K562 (cell line): ENCODE data around the gene PUM2. TPM values are rescaled to one million over a fixed set of nuclear protein-coding genes. Genes with fewer than 3 reads are reported as not detected.

ENCODE experiments used
- ATAC-seq: fragments of 200-7000 bp; cut with Tn5 transposase; 3 replicates; pipeline ENCODE4 v1.9.1; 2020; ENCODE audit warnings: moderate library complexity
- BruUV-seq: library from RNA; stranded (reverse); fragments of 400-500 nt; replicated peaks from 2 replicates; lab custom pipeline; 2021; lab: Mats Ljungman, UMichigan
- CTCF ChIA-PET: fragments of 300-600 bp; formaldehyde crosslinking; extraction: SDS; loops from one replicate; lab custom pipeline; 2021; ENCODE audit warnings: low intra/inter-chr PET ratio; lab: Yijun Ruan, JAX
- POLR2A ChIA-PET: fragments of 300-600, 350-650 bp; sonication (Branson Sonifier 250); formaldehyde crosslinking; extraction: SDS; loops from one replicate; lab custom pipeline; 2021; ENCODE audit warnings: antibody characterized with exemption, inconsistent platforms; lab: Yijun Ruan, JAX
- DNase-seq, 4 experiments: peaks; one replicate each; pipeline versions ENCODE4 v3.0.0 to v3.0.0-alpha.2; 2011 to 2018; ENCODE audit warnings: low spot score in 3 of 4, mixed read lengths in 3 of 4; ENCODE audit errors: extremely low read depth in 1 of 4
- FAIRE-seq: peaks from 2 replicates; lab custom pipeline; 2011; peaks lifted over from hg19 to GRCh38; lab: Jason Lieb, UNC
- H2AFZ ChIP-seq: 2 replicates; pipeline ENCODE4 v1.6.0; 2011; ENCODE audit warnings: low read depth, low read length, control low read depth, inconsistent platforms
- H3K27ac ChIP-seq: fragments of 200-600 bp; 3 replicates; pipeline ENCODE4 v1.8.0; 2011; ENCODE audit warnings: low read depth, mild to moderate bottlenecking, control low read depth, inconsistent platforms, low read length, moderate library complexity, mixed read lengths; ENCODE audit errors: extremely low read depth
- H3K27me3 ChIP-seq, 2 experiments: fragments of 300-600 bp in 1 of 2; 2 replicates in 1 of 2; 3 replicates in 1 of 2; pipeline versions ENCODE4 v1.6.0 to v1.8.0; 2011; ENCODE audit warnings: inconsistent platforms in 2 of 2, low read length in 2 of 2, mild to moderate bottlenecking in 1 of 2, mixed read lengths in 1 of 2, moderate library complexity in 1 of 2; ENCODE audit not compliant: control insufficient read depth in 2 of 2, insufficient read depth in 2 of 2
- H3K36me3 ChIP-seq: fragments of 300-600 bp; 3 replicates; pipeline ENCODE4 v1.8.0; 2011; ENCODE audit warnings: mild to moderate bottlenecking, low read length, inconsistent platforms; ENCODE audit not compliant: control insufficient read depth, insufficient read depth
- H3K4me1 ChIP-seq, 2 experiments: fragments of 200-600 bp in 1 of 2; replicated peaks in 1 of 2; 2 replicates in 1 of 2; 3 replicates in 1 of 2; pipeline versions ENCODE4 v1.5.1 to v1.8.0; 2011; ENCODE audit warnings: inconsistent platforms in 2 of 2, low read length in 2 of 2, mild to moderate bottlenecking in 1 of 2, mixed read lengths in 1 of 2, moderate library complexity in 1 of 2; ENCODE audit not compliant: control insufficient read depth in 2 of 2, insufficient read depth in 2 of 2
- H3K4me2 ChIP-seq: 2 replicates; pipeline ENCODE4 v1.6.1; 2011; ENCODE audit warnings: low read length, control low read depth, inconsistent platforms, mixed read lengths; ENCODE audit not compliant: insufficient read depth
- H3K4me3 ChIP-seq: fragments of 200-600 bp; sonication (generic), shearing (Covaris generic); 2 replicates; pipeline ENCODE4 v1.5.1; 2016; ENCODE audit warnings: control low read depth, inconsistent platforms
- H3K79me2 ChIP-seq: fragments of 200-600 bp; 3 replicates; pipeline ENCODE4 v1.8.0; 2011; ENCODE audit warnings: low read length, inconsistent platforms; ENCODE audit not compliant: control insufficient read depth, insufficient read depth
- H3K9ac ChIP-seq, 2 experiments: 2 replicates each; pipeline versions ENCODE4 v1.6.0 to v1.6.1; 2011; ENCODE audit warnings: low read depth in 2 of 2, low read length in 2 of 2, control low read depth in 1 of 2, inconsistent platforms in 1 of 2, mild to moderate bottlenecking in 1 of 2, mixed read lengths in 1 of 2; ENCODE audit not compliant: insufficient read depth in 1 of 2
- H3K9me1 ChIP-seq: one replicate; pipeline ENCODE4 v1.6.0; 2011; ENCODE audit warnings: inconsistent platforms, mild to moderate bottlenecking, low read length, moderate library complexity; ENCODE audit not compliant: control insufficient read depth, insufficient read depth
- H3K9me3 ChIP-seq: replicated peaks from 2 replicates; pipeline ENCODE4 v1.5.1; 2011; ENCODE audit warnings: low read depth, low read length, inconsistent platforms; ENCODE audit not compliant: control insufficient read depth, insufficient read depth
- H4K20me1 ChIP-seq: replicated peaks from 2 replicates; pipeline ENCODE4 v1.6.1; 2011; ENCODE audit warnings: low read length, inconsistent platforms, mixed read lengths; ENCODE audit not compliant: control insufficient read depth, insufficient read depth
- FUS ChIP-seq: fragments of 200-400 bp; formaldehyde crosslinking; optimal IDR thresholded peaks from 2 replicates; pipeline ENCODE3; 2017; ENCODE audit warnings: low read depth, low read length
- ILF3 ChIP-seq: fragments of 450-650 bp; IDR thresholded peaks from 2 replicates; pipeline ENCODE4 v1.6.1; 2018; ENCODE audit warnings: antibody characterized with exemption, mild to moderate bottlenecking, moderate library complexity, borderline replicate concordance
- MTA1 ChIP-seq: fragments of 450-650 bp; IDR thresholded peaks from 2 replicates; pipeline ENCODE4 v1.6.1; 2017; ENCODE audit warnings: borderline replicate concordance
- PTTG1 ChIP-seq: fragments of 450-650 bp; IDR thresholded peaks from 2 replicates; pipeline ENCODE4 v1.6.1; 2016; ENCODE audit warnings: low read depth, mild to moderate bottlenecking, missing genetic modification characterization, missing compliant biosample characterization
- RFX7 ChIP-seq: fragments of 250-450 bp; sonication (Bioruptor Pico); IDR thresholded peaks from 2 replicates; pipeline ENCODE4 v1.5.1; 2021; ENCODE audit warnings: mild to moderate bottlenecking
- XRCC5 ChIP-seq: fragments of 200-400 bp; formaldehyde crosslinking; IDR thresholded peaks from 2 replicates; pipeline ENCODE4 v1.6.1; 2017; ENCODE audit warnings: low read depth, mild to moderate bottlenecking, low read length
- ZBED1 ChIP-seq: IDR thresholded peaks from 2 replicates; pipeline ENCODE4 v1.6.1; 2014
- ZNF586 ChIP-seq: fragments of 450-650 bp; formaldehyde crosslinking; conservative IDR thresholded peaks from 2 replicates; pipeline ENCODE4 v1.4.0; 2020; ENCODE audit warnings: mild to moderate bottlenecking, moderate library complexity
- WGBS: fragments of 100-300 bp; shearing (Covaris generic); methylation state at CpG from one replicate; pipeline ENCODE4 v1.1.6; 2016; ENCODE audit warnings: low coverage, mixed read lengths; ENCODE audit not compliant: insufficient coverage; ENCODE audit errors: missing lambda C conversion rate; 5-methylcytosine and 5-hydroxymethylcytosine counted together
- in situ Hi-C: fragments of 300-500 bp; cut with MboI; formaldehyde crosslinking; loops from 4 replicates; pipeline ENCODE4 v1.15.0; 2018; ENCODE audit warnings: inconsistent platforms, mixed read lengths
- intact Hi-C: fragments of 100-400 bp; cut with micrococcal nuclease; formaldehyde crosslinking; loops from 2 replicates; pipeline ENCODE4 v1.14.2; 2022
- polyA plus RNA-seq, 8 experiments: library from polyadenylated mRNA; depleted of rRNA in 4 of 8; stranded (reverse) in 5 of 8; unstranded in 3 of 8; fragments of >200 nt; fragmentation: Nextera tagmentation in 2 of 8; fragmentation: Illumina TruSeq in 1 of 8; extraction: Ambion mirVana in 2 of 8; extraction: Trizol in 1 of 8; gene quantifications; 2 replicates each; pipeline versions ENCODE4 v1.2.1 to v1.2.3, GENCODE V29; 2011 to 2014; ENCODE audit warnings: inconsistent platforms in 1 of 8, missing spikeins in 1 of 8
- total RNA-seq, 7 experiments: library from RNA; depleted of rRNA in 6 of 7; stranded (reverse); fragments of >200 nt in 6 of 7; fragmentation: Illumina TruSeq in 2 of 7; extraction: Trizol in 2 of 7; gene quantifications; 2 replicates each; pipeline versions ENCODE4 v1.2.1 to v1.2.3, GENCODE V29; 2011 to 2021; ENCODE audit warnings: low replicate concordance in 1 of 7
- TF ChIP-seq, protein P1 (sequence below): fragments of 250-450 bp; sonication (Bioruptor Pico); IDR thresholded peaks from 2 replicates; pipeline ENCODE4 v1.8.0; 2021; ENCODE audit warnings: moderate library complexity, mild to moderate bottlenecking, inconsistent platforms
- TF ChIP-seq, protein P2 (sequence below): fragments of 450-650 bp; IDR thresholded peaks from 2 replicates; pipeline ENCODE4 v1.6.1; 2017; ENCODE audit warnings: mild to moderate bottlenecking, moderate library complexity
- TF ChIP-seq, protein P3 (sequence below): fragments of 150-350 bp; IDR thresholded peaks from 2 replicates; pipeline ENCODE4 v1.6.1; 2014; ENCODE audit warnings: low read depth, mild to moderate bottlenecking, low read length, borderline replicate concordance
- TF ChIP-seq, protein P4 (sequence below), 2 experiments: IDR thresholded peaks; 2 replicates each; pipeline ENCODE4 v1.6.1; 2011; ENCODE audit warnings: borderline replicate concordance in 1 of 2, control low read depth in 1 of 2, low read depth in 1 of 2, low read length in 1 of 2, mild to moderate bottlenecking in 1 of 2, mixed read lengths in 1 of 2, moderate library complexity in 1 of 2; ENCODE audit not compliant: insufficient read depth in 1 of 2, insufficient read length in 1 of 2, poor library complexity in 1 of 2, severe bottlenecking in 1 of 2; ENCODE audit errors: extremely low read depth in 1 of 2
- TF ChIP-seq, protein P5 (sequence below), 2 experiments: fragments of 450-650 bp in 1 of 2; sonication (generic) in 1 of 2; formaldehyde crosslinking in 1 of 2; IDR thresholded peaks in 1 of 2; conservative IDR thresholded peaks in 1 of 2; 2 replicates each; pipeline versions ENCODE4 v1.6.1 to v1.8.1; 2016 to 2023; ENCODE audit warnings: mild to moderate bottlenecking in 2 of 2, moderate library complexity in 2 of 2, inconsistent platforms in 1 of 2, missing genetic modification reagents in 1 of 2

Gene PUM2
- total and polyA plus RNA-seq, 9 of the 15 experiments (the other 6 are each of a cell fraction or from before 2014, with no cell fraction given): 13.4 to 61.9 (median 28.3) TPM

DNA sequence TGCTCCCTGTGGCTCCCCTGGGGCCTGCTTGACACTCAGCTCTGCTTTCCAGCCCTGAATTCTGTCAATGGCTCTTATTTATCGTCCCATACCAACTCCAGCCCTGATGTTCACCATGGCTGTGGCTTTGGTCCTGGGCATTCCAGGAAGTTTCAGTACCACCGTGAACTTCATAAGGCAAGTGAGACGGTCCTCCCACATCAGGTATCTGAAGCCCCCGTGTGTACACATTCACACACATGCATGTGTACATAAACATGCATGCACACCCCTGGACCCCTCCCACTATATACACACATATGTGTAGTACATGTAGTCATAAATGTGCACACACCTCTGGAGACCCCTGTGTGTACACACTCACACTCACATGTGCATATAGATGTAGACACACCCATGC, 43.3 kb upstream of the PUM2 start:
- POLR2A ChIA-PET: no interaction called here
- CTCF ChIA-PET: interaction anchor here (3.9 kb wide), 1 partner anchor 242 kb away, joined by 26 read pairs; no protein-coding TSS in a partner anchor
- Histone ChIP-seq H3K36me3 (no peaks in the 10 kb centered on the region), H3K79me2 (no peaks in the 10 kb centered on the region), H2AFZ (no peak overlapping the region), H3K4me2 (no peak overlapping the region), H4K20me1 (no peaks in the 10 kb centered on the region), H3K27me3 (peaks cover 24 to 60% of the 10 kb centered on the region in 2 experiments), H3K9me1 (no peaks in the 10 kb centered on the region), H3K9me3 (no peaks in the 10 kb centered on the region), H3K9ac (no peak overlapping the region), H3K27ac (no peak overlapping the region), H3K4me3 (no peak overlapping the region), H3K4me1 (no peaks in the 10 kb centered on the region; a peak in 1 of 5 replicates)
- FAIRE-seq: no peak
- intact Hi-C loops: no loop called here
- 7% methylated on average over 4 of the region's 4 CpGs for WGBS
- no peak for DNase-seq
- in situ Hi-C loops: no loop called here
- BruUV-seq: no TSS peak
- no peak for ATAC-seq
- TF ChIP-seq FUS: no peak
- TF ChIP-seq, protein P1, sequence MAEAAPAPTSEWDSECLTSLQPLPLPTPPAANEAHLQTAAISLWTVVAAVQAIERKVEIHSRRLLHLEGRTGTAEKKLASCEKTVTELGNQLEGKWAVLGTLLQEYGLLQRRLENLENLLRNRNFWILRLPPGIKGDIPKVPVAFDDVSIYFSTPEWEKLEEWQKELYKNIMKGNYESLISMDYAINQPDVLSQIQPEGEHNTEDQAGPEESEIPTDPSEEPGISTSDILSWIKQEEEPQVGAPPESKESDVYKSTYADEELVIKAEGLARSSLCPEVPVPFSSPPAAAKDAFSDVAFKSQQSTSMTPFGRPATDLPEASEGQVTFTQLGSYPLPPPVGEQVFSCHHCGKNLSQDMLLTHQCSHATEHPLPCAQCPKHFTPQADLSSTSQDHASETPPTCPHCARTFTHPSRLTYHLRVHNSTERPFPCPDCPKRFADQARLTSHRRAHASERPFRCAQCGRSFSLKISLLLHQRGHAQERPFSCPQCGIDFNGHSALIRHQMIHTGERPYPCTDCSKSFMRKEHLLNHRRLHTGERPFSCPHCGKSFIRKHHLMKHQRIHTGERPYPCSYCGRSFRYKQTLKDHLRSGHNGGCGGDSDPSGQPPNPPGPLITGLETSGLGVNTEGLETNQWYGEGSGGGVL (CRISPR knock-in tag): no peak
- TF ChIP-seq, protein P2, sequence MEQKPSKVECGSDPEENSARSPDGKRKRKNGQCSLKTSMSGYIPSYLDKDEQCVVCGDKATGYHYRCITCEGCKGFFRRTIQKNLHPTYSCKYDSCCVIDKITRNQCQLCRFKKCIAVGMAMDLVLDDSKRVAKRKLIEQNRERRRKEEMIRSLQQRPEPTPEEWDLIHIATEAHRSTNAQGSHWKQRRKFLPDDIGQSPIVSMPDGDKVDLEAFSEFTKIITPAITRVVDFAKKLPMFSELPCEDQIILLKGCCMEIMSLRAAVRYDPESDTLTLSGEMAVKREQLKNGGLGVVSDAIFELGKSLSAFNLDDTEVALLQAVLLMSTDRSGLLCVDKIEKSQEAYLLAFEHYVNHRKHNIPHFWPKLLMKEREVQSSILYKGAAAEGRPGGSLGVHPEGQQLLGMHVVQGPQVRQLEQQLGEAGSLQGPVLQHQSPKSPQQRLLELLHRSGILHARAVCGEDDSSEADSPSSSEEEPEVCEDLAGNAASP: no peak
- no peak for TF ChIP-seq ZNF586
- TF ChIP-seq PTTG1 (tag): no peak
- TF ChIP-seq, protein P3, sequence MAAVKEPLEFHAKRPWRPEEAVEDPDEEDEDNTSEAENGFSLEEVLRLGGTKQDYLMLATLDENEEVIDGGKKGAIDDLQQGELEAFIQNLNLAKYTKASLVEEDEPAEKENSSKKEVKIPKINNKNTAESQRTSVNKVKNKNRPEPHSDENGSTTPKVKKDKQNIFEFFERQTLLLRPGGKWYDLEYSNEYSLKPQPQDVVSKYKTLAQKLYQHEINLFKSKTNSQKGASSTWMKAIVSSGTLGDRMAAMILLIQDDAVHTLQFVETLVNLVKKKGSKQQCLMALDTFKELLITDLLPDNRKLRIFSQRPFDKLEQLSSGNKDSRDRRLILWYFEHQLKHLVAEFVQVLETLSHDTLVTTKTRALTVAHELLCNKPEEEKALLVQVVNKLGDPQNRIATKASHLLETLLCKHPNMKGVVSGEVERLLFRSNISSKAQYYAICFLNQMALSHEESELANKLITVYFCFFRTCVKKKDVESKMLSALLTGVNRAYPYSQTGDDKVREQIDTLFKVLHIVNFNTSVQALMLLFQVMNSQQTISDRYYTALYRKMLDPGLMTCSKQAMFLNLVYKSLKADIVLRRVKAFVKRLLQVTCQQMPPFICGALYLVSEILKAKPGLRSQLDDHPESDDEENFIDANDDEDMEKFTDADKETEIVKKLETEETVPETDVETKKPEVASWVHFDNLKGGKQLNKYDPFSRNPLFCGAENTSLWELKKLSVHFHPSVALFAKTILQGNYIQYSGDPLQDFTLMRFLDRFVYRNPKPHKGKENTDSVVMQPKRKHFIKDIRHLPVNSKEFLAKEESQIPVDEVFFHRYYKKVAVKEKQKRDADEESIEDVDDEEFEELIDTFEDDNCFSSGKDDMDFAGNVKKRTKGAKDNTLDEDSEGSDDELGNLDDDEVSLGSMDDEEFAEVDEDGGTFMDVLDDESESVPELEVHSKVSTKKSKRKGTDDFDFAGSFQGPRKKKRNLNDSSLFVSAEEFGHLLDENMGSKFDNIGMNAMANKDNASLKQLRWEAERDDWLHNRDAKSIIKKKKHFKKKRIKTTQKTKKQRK: no peak
- TF ChIP-seq, protein P4, sequence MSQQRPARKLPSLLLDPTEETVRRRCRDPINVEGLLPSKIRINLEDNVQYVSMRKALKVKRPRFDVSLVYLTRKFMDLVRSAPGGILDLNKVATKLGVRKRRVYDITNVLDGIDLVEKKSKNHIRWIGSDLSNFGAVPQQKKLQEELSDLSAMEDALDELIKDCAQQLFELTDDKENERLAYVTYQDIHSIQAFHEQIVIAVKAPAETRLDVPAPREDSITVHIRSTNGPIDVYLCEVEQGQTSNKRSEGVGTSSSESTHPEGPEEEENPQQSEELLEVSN (IDR thresholded peaks at IDR 0.05; ENCODE audit: borderline replicate concordance in 1 of 2, extremely low read depth in 1 of 2, insufficient read depth in 1 of 2, insufficient read length in 1 of 2, low read depth in 1 of 2, low read length in 1 of 2, poor library complexity in 1 of 2, severe bottlenecking in 1 of 2): no peak
- TF ChIP-seq ILF3: no peak
- TF ChIP-seq MTA1: no peak
- TF ChIP-seq RFX7: no peak
- TF ChIP-seq XRCC5: no peak
- TF ChIP-seq ZBED1: no peak
- TF ChIP-seq, protein P5, sequence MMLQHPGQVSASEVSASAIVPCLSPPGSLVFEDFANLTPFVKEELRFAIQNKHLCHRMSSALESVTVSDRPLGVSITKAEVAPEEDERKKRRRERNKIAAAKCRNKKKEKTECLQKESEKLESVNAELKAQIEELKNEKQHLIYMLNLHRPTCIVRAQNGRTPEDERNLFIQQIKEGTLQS (IDR thresholded peaks at IDR 0.05): no peak
- TF ChIP-seq, protein P5 (CRISPR knock-in tag; conservative IDR thresholded peaks at IDR 0.05): no peak
